HepG2 (cell line): Measurements from ENCODE around the gene SLC6A4. TPM values are rescaled to one million over a fixed set of nuclear protein-coding genes. Genes with fewer than 3 reads are reported as not detected.
A peak's percentile ranks its signal among the peaks of the same experiment; 100 is the strongest.

Source experiments
- ATRX ChIP-seq: sonication (generic); formaldehyde crosslinking; IDR thresholded peaks from 2 replicates; pipeline ENCODE4 v1.4.0; 2020; ENCODE audit warnings: missing genetic modification reagents, borderline replicate concordance
- BATF2 ChIP-seq: sonication (generic); formaldehyde crosslinking; IDR thresholded peaks from 2 replicates; pipeline ENCODE4 v1.8.0; 2022; ENCODE audit warnings: mild to moderate bottlenecking, missing genetic modification reagents, moderate library complexity
- CHD4 ChIP-seq: fragments of 200-600 bp; sonication (generic); IDR thresholded peaks from 2 replicates; pipeline ENCODE4 v1.7.0; 2017; ENCODE audit warnings: mild to moderate bottlenecking, low read length, borderline replicate concordance
- DMAP1 ChIP-seq: IDR thresholded peaks from 2 replicates; pipeline ENCODE4 v1.6.1; 2016
- DR1 ChIP-seq: sonication (generic); formaldehyde crosslinking; IDR thresholded peaks from 2 replicates; pipeline ENCODE4 v1.8.0; 2021; ENCODE audit warnings: mild to moderate bottlenecking, missing genetic modification reagents, inconsistent platforms
- FOSL1 ChIP-seq: sonication (generic); formaldehyde crosslinking; IDR thresholded peaks from 2 replicates; pipeline ENCODE4 v1.9.0; 2021; ENCODE audit warnings: missing genetic modification reagents, borderline replicate concordance
- GFI1 ChIP-seq: sonication (generic); formaldehyde crosslinking; IDR thresholded peaks from 2 replicates; pipeline ENCODE4 v1.5.0; 2020; ENCODE audit warnings: missing genetic modification reagents, mild to moderate bottlenecking, borderline replicate concordance
- NFKBIZ ChIP-seq: IDR thresholded peaks from 2 replicates; pipeline ENCODE4 v1.6.1; 2018; ENCODE audit warnings: missing genetic modification reagents, missing compliant biosample characterization
- POGZ ChIP-seq: sonication (generic); formaldehyde crosslinking; IDR thresholded peaks from 2 replicates; pipeline ENCODE4 v1.4.0; 2020; ENCODE audit warnings: mild to moderate bottlenecking, missing genetic modification reagents
- RBM22 ChIP-seq: fragments of 200-400 bp; formaldehyde crosslinking; optimal IDR thresholded peaks from 2 replicates; pipeline ENCODE3; 2017; ENCODE audit warnings: mild to moderate bottlenecking, low read length, moderate library complexity
- SAP130 ChIP-seq: IDR thresholded peaks from 2 replicates; pipeline ENCODE4 v1.6.1; 2016; ENCODE audit warnings: low read depth
- SRF ChIP-seq: IDR thresholded peaks from 2 replicates; pipeline ENCODE4 v1.6.1; 2011; ENCODE audit warnings: mild to moderate bottlenecking, low read depth, low read length, moderate library complexity
- ZNF138 ChIP-seq: sonication (generic); formaldehyde crosslinking; IDR thresholded peaks from 2 replicates; pipeline ENCODE4 v1.5.0; 2020; ENCODE audit warnings: mild to moderate bottlenecking, low read depth, missing genetic modification reagents
- ZNF317 ChIP-seq: sonication (generic); formaldehyde crosslinking; IDR thresholded peaks from 2 replicates; pipeline ENCODE4 v1.5.0; 2020; ENCODE audit warnings: mild to moderate bottlenecking, missing genetic modification reagents
- ZNF354B ChIP-seq: sonication (generic); formaldehyde crosslinking; IDR thresholded peaks from 2 replicates; pipeline ENCODE4 v1.8.0; 2022; ENCODE audit warnings: mild to moderate bottlenecking, missing genetic modification reagents
- ZNF513 ChIP-seq: sonication (generic); formaldehyde crosslinking; conservative IDR thresholded peaks from 2 replicates; pipeline ENCODE4 v1.5.0; 2020; ENCODE audit warnings: missing genetic modification reagents
- ZNF781 ChIP-seq: sonication (generic); formaldehyde crosslinking; IDR thresholded peaks from 2 replicates; pipeline ENCODE4 v1.5.1; 2020; ENCODE audit warnings: borderline replicate concordance, mild to moderate bottlenecking, missing genetic modification reagents; ENCODE audit errors: not compliant biosample characterization
- polyA plus RNA-seq, 8 experiments: library from polyadenylated mRNA; depleted of rRNA in 3 of 8; stranded (reverse) in 7 of 8; unstranded in 1 of 8; fragments of >200 nt; fragmentation: Illumina TruSeq in 4 of 8; extraction: Trizol in 4 of 8; gene quantifications; 2 replicates each; pipeline versions ENCODE4 v1.2.1 to v1.2.3, GENCODE V29; 2011 to 2016; ENCODE audit warnings: low read depth in 4 of 8, missing spikeins in 1 of 8, mixed read lengths in 1 of 8; ENCODE audit not compliant: insufficient read depth in 1 of 8
- total RNA-seq, 5 experiments: library from RNA; depleted of rRNA; stranded (reverse); fragments of >200 nt; fragmentation: Illumina TruSeq; extraction: Trizol; gene quantifications; 2 replicates each; pipeline ENCODE4 v1.2.3, GENCODE V29; 2016; ENCODE audit warnings: low read depth in 1 of 5
- TF ChIP-seq, protein P1 (sequence below): sonication (generic); formaldehyde crosslinking; conservative IDR thresholded peaks from 2 replicates; pipeline ENCODE4 v1.8.0; 2022; ENCODE audit warnings: mild to moderate bottlenecking, moderate library complexity, missing genetic modification reagents
- TF ChIP-seq, protein P2 (sequence below): sonication (generic); formaldehyde crosslinking; IDR thresholded peaks from 2 replicates; pipeline ENCODE4 v1.5.0; 2020; ENCODE audit warnings: missing genetic modification reagents, mild to moderate bottlenecking, borderline replicate concordance
- TF ChIP-seq, protein P3 (sequence below), 2 experiments: sonication (generic) in 1 of 2; formaldehyde crosslinking in 1 of 2; IDR thresholded peaks; 2 replicates each; pipeline versions ENCODE4 v1.4.0 to v1.6.1; 2016 to 2020; ENCODE audit warnings: borderline replicate concordance in 1 of 2, low read depth in 1 of 2, mild to moderate bottlenecking in 1 of 2, missing genetic modification reagents in 1 of 2

Gene SLC6A4
- total and polyA plus RNA-seq, 2 of the 13 experiments (the other 11 are each of a cell fraction or from before 2014, with no cell fraction given) = 7.6 to 20.3 TPM

- TF ChIP-seq, protein P1, sequence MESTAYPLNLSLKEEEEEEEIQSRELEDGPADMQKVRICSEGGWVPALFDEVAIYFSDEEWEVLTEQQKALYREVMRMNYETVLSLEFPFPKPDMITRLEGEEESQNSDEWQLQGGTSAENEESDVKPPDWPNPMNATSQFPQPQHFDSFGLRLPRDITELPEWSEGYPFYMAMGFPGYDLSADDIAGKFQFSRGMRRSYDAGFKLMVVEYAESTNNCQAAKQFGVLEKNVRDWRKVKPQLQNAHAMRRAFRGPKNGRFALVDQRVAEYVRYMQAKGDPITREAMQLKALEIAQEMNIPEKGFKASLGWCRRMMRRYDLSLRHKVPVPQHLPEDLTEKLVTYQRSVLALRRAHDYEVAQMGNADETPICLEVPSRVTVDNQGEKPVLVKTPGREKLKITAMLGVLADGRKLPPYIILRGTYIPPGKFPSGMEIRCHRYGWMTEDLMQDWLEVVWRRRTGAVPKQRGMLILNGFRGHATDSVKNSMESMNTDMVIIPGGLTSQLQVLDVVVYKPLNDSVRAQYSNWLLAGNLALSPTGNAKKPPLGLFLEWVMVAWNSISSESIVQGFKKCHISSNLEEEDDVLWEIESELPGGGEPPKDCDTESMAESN (CRISPR knock-in tag) = 0 out of 2 replicates have a peak, but pooled peaks have one; percentile 26
- TF ChIP-seq POGZ (CRISPR knock-in tag) (no peak; the same call in 1 of the 2 replicates), ATRX (CRISPR knock-in tag) (no peak), SRF (no peak), ZNF781 (CRISPR knock-in tag) (peak; percentile 45), ZNF138 (CRISPR knock-in tag) (no peak), ZNF317 (no peak), DMAP1 (CRISPR knock-in tag) (no peak), SAP130 (CRISPR knock-in tag) (peak; percentile 89), ZNF354B (CRISPR knock-in tag) (no peak), GFI1 (peak; percentile 77), RBM22 (no peak), NFKBIZ (CRISPR knock-in tag) (no peak), DR1 (CRISPR knock-in tag) (no peak), BATF2 (CRISPR knock-in tag) (no peak), CHD4 (no peak), FOSL1 (CRISPR knock-in tag) (peak; percentile 19; the same call in 1 of the 2 replicates), ZNF513 (CRISPR knock-in tag) (no peak)
- TF ChIP-seq, protein P2, sequence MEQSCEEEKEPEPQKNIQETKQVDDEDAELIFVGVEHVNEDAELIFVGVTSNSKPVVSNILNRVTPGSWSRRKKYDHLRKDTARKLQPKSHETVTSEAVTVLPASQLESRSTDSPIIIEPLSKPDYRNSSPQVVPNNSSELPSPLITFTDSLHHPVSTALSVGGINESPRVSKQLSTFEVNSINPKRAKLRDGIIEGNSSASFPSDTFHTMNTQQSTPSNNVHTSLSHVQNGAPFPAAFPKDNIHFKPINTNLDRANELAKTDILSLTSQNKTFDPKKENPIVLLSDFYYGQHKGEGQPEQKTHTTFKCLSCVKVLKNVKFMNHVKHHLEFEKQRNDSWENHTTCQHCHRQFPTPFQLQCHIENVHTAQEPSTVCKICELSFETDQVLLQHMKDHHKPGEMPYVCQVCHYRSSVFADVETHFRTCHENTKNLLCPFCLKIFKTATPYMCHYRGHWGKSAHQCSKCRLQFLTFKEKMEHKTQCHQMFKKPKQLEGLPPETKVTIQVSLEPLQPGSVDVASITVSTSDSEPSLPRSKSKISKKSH = 0 out of 2 replicates have a peak, but pooled peaks have one; percentile 23
- TF ChIP-seq, protein P3, sequence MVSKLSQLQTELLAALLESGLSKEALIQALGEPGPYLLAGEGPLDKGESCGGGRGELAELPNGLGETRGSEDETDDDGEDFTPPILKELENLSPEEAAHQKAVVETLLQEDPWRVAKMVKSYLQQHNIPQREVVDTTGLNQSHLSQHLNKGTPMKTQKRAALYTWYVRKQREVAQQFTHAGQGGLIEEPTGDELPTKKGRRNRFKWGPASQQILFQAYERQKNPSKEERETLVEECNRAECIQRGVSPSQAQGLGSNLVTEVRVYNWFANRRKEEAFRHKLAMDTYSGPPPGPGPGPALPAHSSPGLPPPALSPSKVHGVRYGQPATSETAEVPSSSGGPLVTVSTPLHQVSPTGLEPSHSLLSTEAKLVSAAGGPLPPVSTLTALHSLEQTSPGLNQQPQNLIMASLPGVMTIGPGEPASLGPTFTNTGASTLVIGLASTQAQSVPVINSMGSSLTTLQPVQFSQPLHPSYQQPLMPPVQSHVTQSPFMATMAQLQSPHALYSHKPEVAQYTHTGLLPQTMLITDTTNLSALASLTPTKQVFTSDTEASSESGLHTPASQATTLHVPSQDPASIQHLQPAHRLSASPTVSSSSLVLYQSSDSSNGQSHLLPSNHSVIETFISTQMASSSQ (IDR thresholded peaks at IDR 0.05; ENCODE audit: low read depth) = no peak
- TF ChIP-seq, protein P3 (CRISPR knock-in tag; IDR thresholded peaks at IDR 0.05; ENCODE audit: borderline replicate concordance) = no peak
These were observed 9.5 kb downstream of the SLC6A4 start (continued) for GRCh38 chr17:30225919-30226553.
